ENCODE data around the gene CREBRF. TPM values are rescaled to one million over a fixed set of nuclear protein-coding genes. Genes with fewer than 3 reads are reported as not detected.

Gene CREBRF
- total and polyA plus RNA-seq, 4 donors, result 2.0 to 12.0 (median 7.7) TPM

- Histone ChIP-seq H3K36me3 (ENCODE audit: control insufficient read depth in 4 of 4, insufficient read depth in 3 of 4, low read depth in 1 of 4, low read length in 3 of 4) (no peaks in the 10 kb centered on the region), H3K27me3 (ENCODE audit: control insufficient read depth in 4 of 4, insufficient read depth in 4 of 4, low read length in 3 of 4) (no peaks in the 10 kb centered on the region), H3K9ac (ENCODE audit: low read depth in 1 of 2, low read length in 2 of 2) (no peak overlapping the region), H3K27ac (ENCODE audit: low read depth in 1 of 2, low read length in 2 of 2) (no peak overlapping the region), H3K9me3 (ENCODE audit: control insufficient read depth in 4 of 4, low read length in 3 of 4) (peaks cover 0 to 3% (median 0%) of the 10 kb centered on the region in 4 donors), H3K4me1 (ENCODE audit: control insufficient read depth in 4 of 4, insufficient read depth in 4 of 4, low read length in 3 of 4) (no peaks in the 10 kb centered on the region), H3K4me3 (ENCODE audit: low read depth in 1 of 3, low read length in 3 of 3) (no peak overlapping the region)
- DNase-seq (ENCODE audit: low spot score), result no peak
- WGBS, result 86% methylated on average over 12 of the region's 12 CpGs
- TF ChIP-seq GABPA (IDR thresholded peaks at IDR 0.05 in 1 of 2, conservative IDR thresholded peaks at IDR 0.05 in 1 of 2), result no peak
- TF ChIP-seq REST (IDR thresholded peaks at IDR 0.05), result no peak
- TF ChIP-seq FOXA1 (IDR thresholded peaks at IDR 0.05), result no peak
- TF ChIP-seq RXRA (IDR thresholded peaks at IDR 0.05), result no peak
- no peak for TF ChIP-seq ATF3 (IDR thresholded peaks at IDR 0.05)
- TF ChIP-seq EGR1 (IDR thresholded peaks at IDR 0.05; ENCODE audit: low read depth in 2 of 2), result no peak
- TF ChIP-seq YY1 (IDR thresholded peaks at IDR 0.05), result no peak
- no peak for TF ChIP-seq HNF4G (IDR thresholded peaks at IDR 0.05)
- TF ChIP-seq FOXA2 (IDR thresholded peaks at IDR 0.05), result no peak
- no peak for TF ChIP-seq SP1 (IDR thresholded peaks at IDR 0.05)
- no peak for TF ChIP-seq ZBTB33 (IDR thresholded peaks at IDR 0.05)
- TF ChIP-seq RAD21 (IDR thresholded peaks at IDR 0.05), result no peak
- TF ChIP-seq HNF4A (conservative IDR thresholded peaks at IDR 0.05), result no peak
- TF ChIP-seq CTCF (IDR thresholded peaks at IDR 0.05; ENCODE audit: low read depth, low read length, missing input control), result no peak
- no peak for TF ChIP-seq TAF1 (conservative IDR thresholded peaks at IDR 0.05)
- TF ChIP-seq JUND (IDR thresholded peaks at IDR 0.05), result no peak
These were observed 122.3 kb downstream of the CREBRF start for GRCh38 chr5:173178369-173178910.

- no peak for DNase-seq (ENCODE audit: low spot score)
- TF ChIP-seq YY1 (IDR thresholded peaks at IDR 0.05), result no peak
- TF ChIP-seq EGR1 (IDR thresholded peaks at IDR 0.05; ENCODE audit: low read depth in 2 of 2), result no peak
These were observed 124.2 kb downstream of the CREBRF start for GRCh38 chr5:173180331-173180730.

More at GRCh38 chr5:173180331-173180730, 124.2 kb downstream of the CREBRF start:
- H3K9me3 ChIP-seq (ENCODE audit: control insufficient read depth in 4 of 4, low read length in 3 of 4), result peaks cover 0 to 3% (median 0%) of the 10 kb centered on the region in 4 donors
- no peak overlapping the region for H3K4me3 ChIP-seq (ENCODE audit: low read depth in 1 of 3, low read length in 3 of 3)
- WGBS, result 88% methylated on average over 2 of the region's 2 CpGs
- H3K36me3 ChIP-seq (ENCODE audit: control insufficient read depth in 4 of 4, insufficient read depth in 3 of 4, low read depth in 1 of 4, low read length in 3 of 4), result no peaks in the 10 kb centered on the region
- H3K27ac ChIP-seq (ENCODE audit: low read depth in 1 of 2, low read length in 2 of 2), result no peak overlapping the region
- no peaks in the 10 kb centered on the region for H3K4me1 ChIP-seq (ENCODE audit: control insufficient read depth in 4 of 4, insufficient read depth in 4 of 4, low read length in 3 of 4)
- H3K9ac ChIP-seq (ENCODE audit: low read depth in 1 of 2, low read length in 2 of 2), result no peak overlapping the region
- no peaks in the 10 kb centered on the region for H3K27me3 ChIP-seq (ENCODE audit: control insufficient read depth in 4 of 4, insufficient read depth in 4 of 4, low read length in 3 of 4)
